Activated CD8-positive, alpha-beta memory T cell treated with anti-CD3 and anti-CD28 coated beads, Interleukin-2, amount 10 ng/mL, durations not matched to agents 7 days and 5 days (primary cell): ENCODE data around the gene LIF. TPM values are rescaled to one million over a fixed set of nuclear protein-coding genes. Genes with fewer than 3 reads are reported as not detected.
A peak's percentile ranks its signal among the peaks of the same experiment; 100 is the strongest.

Source experiments
- ATAC-seq: fragments of 150-1000 bp; cut with Tn5 transposase; one replicate; pipeline ENCODE4 v1.10.0; 2021; ENCODE audit warnings: moderate library complexity
- CTCF ChIA-PET: fragments of 350-600 bp; sonication (Branson Sonifier 250); formaldehyde crosslinking; loops from one replicate; lab custom pipeline; 2021; ENCODE audit warnings: antibody characterized with exemption; lab: Charles Lee
- DNase-seq: peaks from one replicate; pipeline ENCODE4 v3.0.0-alpha.2; 2020
- H3K27ac Mint-ChIP-seq: one replicate; pipeline ENCODE4 v1.8.0; 2021; ENCODE audit warnings: mild to moderate bottlenecking, mixed read lengths
- H3K27me3 Mint-ChIP-seq: one replicate; pipeline ENCODE4 v1.8.0; 2021; ENCODE audit warnings: mixed read lengths
- H3K36me3 Mint-ChIP-seq: one replicate; pipeline ENCODE4 v1.8.0; 2021; ENCODE audit warnings: mild to moderate bottlenecking, mixed read lengths
- H3K4me1 Mint-ChIP-seq: one replicate; pipeline ENCODE4 v1.8.0; 2021; ENCODE audit warnings: mixed read lengths
- H3K4me3 Mint-ChIP-seq: one replicate; pipeline ENCODE4 v1.8.0; 2021; ENCODE audit warnings: mild to moderate bottlenecking, moderate library complexity, mixed read lengths
- H3K9me3 Mint-ChIP-seq: one replicate; pipeline ENCODE4 v1.8.0; 2022; ENCODE audit warnings: low read depth, mixed read lengths
- total RNA-seq, 2 experiments: library from RNA; stranded (reverse); gene quantifications; one replicate each; pipeline ENCODE4 v1.2.3, GENCODE V29; 2021

Gene LIF
- total RNA-seq, 2 experiments from 2014 or later: 107 to 304 TPM

- H3K4me3 Mint-ChIP-seq: no peak overlapping the region
- H3K4me1 Mint-ChIP-seq: peaks cover 15% of the 10 kb centered on the region
- no peaks in the 10 kb centered on the region for H3K36me3 Mint-ChIP-seq
- H3K9me3 Mint-ChIP-seq: no peaks in the 10 kb centered on the region
- DNase-seq (no peak), ATAC-seq (no peak)
- H3K27ac Mint-ChIP-seq: no peak overlapping the region
- CTCF ChIA-PET: interaction anchor here (1.3 kb wide), 2 partner anchors 25 to 30 kb away, joined by 3 read pairs; no protein-coding TSS in a partner anchor
- H3K27me3 Mint-ChIP-seq: no peaks in the 10 kb centered on the region
Measured at GRCh38 chr22:30233582-30233981, 13.0 kb downstream of the LIF start.

DNA sequence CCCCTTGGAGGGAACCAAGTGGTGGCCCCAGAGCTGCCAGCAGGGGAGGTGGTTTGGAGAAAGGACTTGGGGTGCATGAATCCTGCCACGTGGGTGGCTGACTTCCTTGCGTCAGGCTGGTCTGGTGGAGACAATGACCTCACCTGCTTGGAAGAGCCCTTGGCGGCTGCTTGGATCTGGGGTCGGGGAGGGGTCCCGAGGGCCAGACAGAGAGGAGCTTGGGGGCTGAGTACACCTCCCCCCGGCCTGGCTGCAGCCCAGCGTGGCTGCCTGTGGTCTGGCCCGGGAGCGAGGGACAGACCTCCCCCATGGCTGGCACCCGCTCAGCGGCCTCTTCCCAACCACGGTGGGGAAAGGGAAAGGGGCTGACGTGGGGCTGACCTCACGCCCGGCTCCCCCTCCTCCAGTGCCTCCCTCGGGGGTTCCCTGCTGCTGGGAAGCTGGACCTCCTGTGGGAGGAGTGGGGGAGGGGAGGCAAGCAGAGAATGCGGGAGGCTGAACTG, 13.8 kb downstream of the LIF start:
- Mint-ChIP-seq H3K27me3 (no peaks in the 10 kb centered on the region), H3K9me3 (no peaks in the 10 kb centered on the region), H3K27ac (no peak overlapping the region), H3K4me1 (peaks cover 20% of the 10 kb centered on the region), H3K4me3 (no peak overlapping the region), H3K36me3 (no peaks in the 10 kb centered on the region)
- CTCF ChIA-PET: no interaction called here
- DNase-seq: no peak
- ATAC-seq: no peak

- H3K9me3 Mint-ChIP-seq: no peaks in the 10 kb centered on the region
- H3K36me3 Mint-ChIP-seq: no peaks in the 10 kb centered on the region
- CTCF ChIA-PET: interaction anchor here (1.3 kb wide), 1 partner anchor 193 kb away, joined by 3 read pairs; no protein-coding TSS in a partner anchor
- peaks cover 30% of the 10 kb centered on the region for H3K4me1 Mint-ChIP-seq
- no peak overlapping the region for H3K4me3 Mint-ChIP-seq
- DNase-seq (no peak), ATAC-seq (no peak)
- no peaks in the 10 kb centered on the region for H3K27me3 Mint-ChIP-seq
- no peak overlapping the region for H3K27ac Mint-ChIP-seq
Measured at GRCh38 chr22:30230787-30231461, 15.6 kb downstream of the LIF start.

DNA sequence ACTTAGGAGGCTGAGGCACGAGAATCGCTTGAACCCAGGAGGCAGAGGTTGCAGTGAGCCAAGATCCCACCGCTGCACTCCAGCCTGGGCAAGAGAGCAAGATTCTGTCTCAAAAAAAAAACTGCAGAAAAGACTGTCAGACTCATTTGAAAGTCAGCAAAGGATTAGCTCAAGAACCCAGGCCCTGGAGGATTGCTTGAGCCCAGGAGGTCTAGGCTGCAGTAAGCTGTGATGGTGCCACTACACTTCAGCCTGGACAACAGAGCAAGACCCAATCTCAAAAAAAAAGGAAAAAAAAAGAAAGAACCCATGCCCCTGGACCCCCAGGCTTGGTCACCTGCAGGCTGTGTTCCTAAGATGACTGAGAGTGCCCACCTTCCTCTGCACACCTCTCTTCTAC, 16.2 kb downstream of the LIF start:
- no peaks in the 10 kb centered on the region for H3K9me3 Mint-ChIP-seq
- no peaks in the 10 kb centered on the region for H3K27me3 Mint-ChIP-seq
- no peak overlapping the region for H3K4me3 Mint-ChIP-seq
- ATAC-seq (no peak), DNase-seq (no peak)
- H3K36me3 Mint-ChIP-seq: no peaks in the 10 kb centered on the region
- no peak overlapping the region for H3K27ac Mint-ChIP-seq
- CTCF ChIA-PET: no interaction called here
- H3K4me1 Mint-ChIP-seq: peaks cover 35% of the 10 kb centered on the region

- Mint-ChIP-seq H3K4me3 (no peak overlapping the region), H3K4me1 (peaks cover 48% of the 10 kb centered on the region), H3K27me3 (no peaks in the 10 kb centered on the region), H3K36me3 (no peaks in the 10 kb centered on the region), H3K27ac (no peak overlapping the region), H3K9me3 (peaks cover 3% of the 10 kb centered on the region)
- CTCF ChIA-PET: interaction anchor here (1.5 kb wide), 1 partner anchor 18 kb away, joined by 5 read pairs; the partner anchor contains the start of gene LIF
- no peak for DNase-seq
- ATAC-seq: no peak
Measured at GRCh38 chr22:30228509-30229359, 17.8 kb downstream of the LIF start.

DNA sequence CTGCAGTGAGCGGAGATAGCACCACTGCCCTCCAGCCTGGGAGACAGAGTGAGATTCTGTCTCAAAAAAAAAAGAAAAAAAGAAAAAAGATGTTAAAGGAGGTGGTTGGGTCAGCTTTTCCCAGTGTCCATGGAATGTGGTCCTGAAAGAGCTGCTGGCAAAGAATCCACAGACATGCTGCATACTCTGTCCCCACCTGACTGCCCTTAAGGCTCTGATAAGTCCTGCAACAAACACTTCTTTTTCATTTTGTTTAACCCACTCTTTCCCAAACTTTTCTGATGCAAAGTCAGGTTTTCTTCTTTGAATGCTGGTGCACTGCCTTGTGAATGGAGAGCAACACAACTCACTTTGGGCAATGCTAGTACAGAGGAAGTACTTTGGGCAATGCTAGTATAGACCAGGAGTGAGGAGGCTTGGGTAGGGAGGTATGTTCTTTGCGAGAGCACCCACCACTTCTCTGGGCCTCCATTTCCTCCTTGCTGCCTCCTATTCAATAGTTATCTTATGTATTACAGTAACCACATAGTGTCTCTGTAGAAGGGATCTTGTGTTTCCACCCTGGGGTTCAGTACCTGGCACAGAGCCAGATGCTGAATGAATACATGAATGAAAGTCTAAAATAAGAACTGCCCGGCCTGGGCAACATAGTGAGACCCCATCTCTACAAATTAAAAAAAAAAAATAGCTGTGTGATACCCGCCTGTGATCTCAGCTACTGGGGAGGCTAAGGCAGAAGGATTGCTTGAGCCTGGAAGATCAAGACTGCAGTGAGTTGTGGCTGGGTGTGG, 18.9 kb downstream of the LIF start:
- H3K4me3 Mint-ChIP-seq: no peak overlapping the region
- CTCF ChIA-PET: interaction anchor here (1.0 to 1.5 kb wide), 3 partner anchors 10 to 19 kb away, joined by 3 to 5 read pairs (median 4); partner anchors contain the start of gene LIF
- H3K9me3 Mint-ChIP-seq: peaks cover 3% of the 10 kb centered on the region
- DNase-seq (peak; percentile 60), ATAC-seq (peak; percentile 50)
- peak overlapping the region; percentile 62 for H3K27ac Mint-ChIP-seq
- no peaks in the 10 kb centered on the region for H3K36me3 Mint-ChIP-seq
- no peaks in the 10 kb centered on the region for H3K27me3 Mint-ChIP-seq
- peaks cover 59% of the 10 kb centered on the region for H3K4me1 Mint-ChIP-seq

DNA sequence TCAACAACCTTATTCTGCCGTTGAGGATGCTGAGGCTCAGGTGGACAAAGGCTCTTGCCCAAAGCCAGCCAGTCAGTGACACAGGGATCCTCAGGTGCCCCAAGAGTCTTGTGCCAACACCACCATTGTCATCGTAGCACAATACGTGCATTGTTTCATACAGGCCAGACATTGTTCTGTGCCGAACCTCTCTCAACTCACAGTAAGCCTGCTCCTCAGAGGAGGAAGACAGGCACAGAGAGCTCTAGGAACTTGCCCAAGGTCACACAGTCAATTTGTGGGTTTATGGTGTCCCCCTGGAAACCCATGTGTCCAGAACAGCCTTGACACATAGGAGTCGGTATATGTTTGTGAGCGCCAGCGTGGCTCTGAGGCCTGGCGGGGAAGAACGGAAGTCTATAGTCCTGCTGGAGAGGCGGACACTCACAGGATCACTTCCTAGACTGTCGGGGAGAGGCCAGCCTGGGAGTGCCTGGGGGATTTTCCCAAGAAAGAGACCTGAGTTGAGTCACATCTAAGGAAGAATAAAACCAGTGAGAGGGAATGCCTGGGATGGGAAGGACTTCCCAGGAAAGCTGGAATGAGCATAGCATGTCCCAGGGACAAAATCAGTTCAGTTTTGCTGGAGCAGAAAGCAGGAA, 20.2 kb downstream of the LIF start:
- Mint-ChIP-seq H3K9me3 (peaks cover 3% of the 10 kb centered on the region), H3K27ac (peak overlapping the region; percentile 25), H3K27me3 (no peaks in the 10 kb centered on the region), H3K4me3 (no peak overlapping the region), H3K4me1 (peaks cover 72% of the 10 kb centered on the region), H3K36me3 (no peaks in the 10 kb centered on the region)
- CTCF ChIA-PET: interaction anchor here (1.0 to 1.3 kb wide), 2 partner anchors 11 to 49 kb away, joined by 3 to 4 read pairs; no protein-coding TSS in a partner anchor
- DNase-seq (no peak), ATAC-seq (no peak)

DNA sequence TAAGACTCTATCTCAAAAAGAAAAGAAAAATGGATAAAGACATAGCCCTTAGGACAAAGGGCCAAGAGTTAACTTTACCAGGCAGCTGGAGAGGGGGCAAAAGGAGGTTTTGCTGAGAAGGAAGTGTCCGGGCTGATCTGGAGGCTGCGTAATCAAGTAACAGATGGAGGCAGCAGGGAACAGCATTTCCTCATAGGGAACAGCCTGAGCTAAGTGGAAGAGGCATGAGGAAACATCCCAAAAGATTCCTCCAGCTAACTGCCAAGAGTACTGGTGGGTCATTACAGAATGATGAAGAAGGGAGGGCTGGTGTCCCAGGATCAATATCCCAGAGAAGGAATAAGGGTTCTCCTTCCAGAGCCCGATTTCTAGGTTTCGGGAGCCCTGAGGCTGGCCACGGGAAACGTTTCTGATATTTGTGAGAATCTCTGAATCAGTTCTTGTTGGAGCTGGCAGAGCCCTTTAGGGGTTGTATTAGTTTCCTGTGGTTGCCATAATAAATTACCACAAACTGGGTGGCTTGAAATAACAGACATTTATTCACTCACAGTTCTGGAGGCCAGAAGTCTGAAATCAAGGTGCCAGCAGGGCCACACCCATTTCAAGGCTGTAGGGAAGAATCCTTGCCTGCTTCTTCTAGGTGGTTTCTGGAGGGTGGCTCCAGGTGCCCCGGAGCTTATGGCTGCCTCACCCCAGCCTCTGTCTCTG, 21.2 kb downstream of the LIF start:
- CTCF ChIA-PET: interaction anchor here (1.3 to 1.4 kb wide), 2 partner anchors 10 to 48 kb away, joined by 3 read pairs; no protein-coding TSS in a partner anchor
- peaks cover 3% of the 10 kb centered on the region for H3K9me3 Mint-ChIP-seq
- H3K36me3 Mint-ChIP-seq: no peaks in the 10 kb centered on the region
- no peak for DNase-seq
- peaks cover 80% of the 10 kb centered on the region for H3K4me1 Mint-ChIP-seq
- H3K4me3 Mint-ChIP-seq: no peak overlapping the region
- no peaks in the 10 kb centered on the region for H3K27me3 Mint-ChIP-seq
- H3K27ac Mint-ChIP-seq: no peak overlapping the region
- ATAC-seq: no peak

GRCh38 chr22:30224161-30224857, 22.2 kb downstream of the LIF start:
- CTCF ChIA-PET: interaction anchor here (1.0 to 1.4 kb wide), 3 partner anchors 9 to 116 kb away, joined by 3 to 5 read pairs (median 3); no protein-coding TSS in a partner anchor
- DNase-seq (no peak), ATAC-seq (no peak)
- Mint-ChIP-seq H3K9me3 (peaks cover 3% of the 10 kb centered on the region), H3K36me3 (no peaks in the 10 kb centered on the region), H3K27me3 (no peaks in the 10 kb centered on the region), H3K4me1 (peaks cover 91% of the 10 kb centered on the region), H3K27ac (peak overlapping the region; percentile 38), H3K4me3 (no peak overlapping the region)

GRCh38 chr22:30223303-30223702, 23.3 kb downstream of the LIF start:
- CTCF ChIA-PET: interaction anchor here (1.0 to 1.1 kb wide), 2 partner anchors 45 to 115 kb away, joined by 3 to 5 read pairs; no protein-coding TSS in a partner anchor
- ATAC-seq (no peak), DNase-seq (no peak)
- peak overlapping the region; percentile 54 for H3K27ac Mint-ChIP-seq
- H3K27me3 Mint-ChIP-seq: no peaks in the 10 kb centered on the region
- H3K36me3 Mint-ChIP-seq: no peaks in the 10 kb centered on the region
- peaks cover 3% of the 10 kb centered on the region for H3K9me3 Mint-ChIP-seq
- H3K4me1 Mint-ChIP-seq: peaks cover 91% of the 10 kb centered on the region
- no peak overlapping the region for H3K4me3 Mint-ChIP-seq

DNA sequence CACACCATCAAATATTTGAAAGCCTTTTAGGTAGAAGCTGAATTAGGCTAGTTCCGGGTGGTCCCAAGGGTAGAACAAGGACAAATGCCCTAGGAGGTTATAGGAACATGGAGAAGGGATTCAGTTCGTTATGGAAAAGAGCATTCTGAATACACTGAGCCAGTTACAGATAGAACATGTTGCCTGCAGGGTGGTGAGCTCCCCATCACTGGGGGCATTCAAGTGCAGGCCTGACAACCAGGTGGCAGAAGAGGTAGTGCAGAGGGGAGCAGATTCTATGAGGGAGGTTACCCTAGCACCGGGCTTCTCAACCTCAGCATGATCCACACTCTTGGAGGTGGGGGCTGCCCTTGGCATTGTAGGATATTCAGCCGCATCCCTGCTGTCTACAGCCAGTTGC, 24.2 kb downstream of the LIF start:
- Mint-ChIP-seq H3K9me3 (peaks cover 3% of the 10 kb centered on the region), H3K4me3 (no peak overlapping the region), H3K27me3 (no peaks in the 10 kb centered on the region), H3K27ac (peak overlapping the region; percentile 97), H3K4me1 (peaks cover 89% of the 10 kb centered on the region), H3K36me3 (no peaks in the 10 kb centered on the region)
- ATAC-seq (no peak), DNase-seq (no peak)
- CTCF ChIA-PET: interaction anchor here (2.3 kb wide), 1 partner anchor 41 kb away, joined by 6 read pairs; no protein-coding TSS in a partner anchor
